PFSK-1 (cell line): ENCODE data around the gene RPA1.

Experiments
- FOXP2 ChIP-seq: optimal IDR thresholded peaks from 2 replicates; pipeline ENCODE3; 2011; ENCODE audit warnings: borderline replicate concordance, control low read depth, inconsistent platforms; ENCODE audit not compliant: insufficient read depth; ENCODE audit errors: extremely low read length, extremely low read depth
- POLR2AphosphoS5 ChIP-seq: IDR thresholded peaks from 2 replicates; pipeline ENCODE4 v1.6.1; 2012; ENCODE audit warnings: low read depth, mild to moderate bottlenecking, control low read depth, low read length, moderate library complexity
- REST ChIP-seq, 2 experiments: IDR thresholded peaks; 2 replicates each; pipeline versions ENCODE4 v1.6.1 to v1.8.0; 2011 to 2012; ENCODE audit warnings: low read depth in 2 of 2, low read length in 2 of 2, control low read depth in 1 of 2, inconsistent platforms in 1 of 2, mild to moderate bottlenecking in 1 of 2, moderate library complexity in 1 of 2; ENCODE audit not compliant: insufficient read depth in 1 of 2
- SIN3A ChIP-seq: IDR thresholded peaks from 2 replicates; pipeline ENCODE4 v1.6.1; 2012; ENCODE audit warnings: mild to moderate bottlenecking, low read length, moderate library complexity, borderline replicate concordance; ENCODE audit not compliant: insufficient read depth
- TAF1 ChIP-seq: IDR thresholded peaks from 2 replicates; pipeline ENCODE4 v1.6.1; 2012; ENCODE audit warnings: low read length, control low read depth, borderline replicate concordance; ENCODE audit not compliant: insufficient read depth

RPA1 gene

GRCh38 chr17:1865252-1866037, 35.6 kb downstream of the RPA1 start:
- no peak for TF ChIP-seq FOXP2
- no peak for TF ChIP-seq POLR2AphosphoS5
- TF ChIP-seq REST (IDR thresholded peaks at IDR 0.05; ENCODE audit: insufficient read depth in 1 of 2, low read depth in 2 of 2, low read length in 2 of 2): no peak
- no peak for TF ChIP-seq TAF1
- TF ChIP-seq SIN3A: no peak

- TF ChIP-seq TAF1 (no peak), FOXP2 (no peak), POLR2AphosphoS5 (no peak), REST (IDR thresholded peaks at IDR 0.05; ENCODE audit: insufficient read depth in 1 of 2, low read depth in 2 of 2, low read length in 2 of 2) (no peak), SIN3A (no peak)
Measured at GRCh38 chr17:1867307-1867706, 37.5 kb downstream of the RPA1 start.

GRCh38 chr17:1868090-1868489, 38.3 kb downstream of the RPA1 start:
- no peak for TF ChIP-seq POLR2AphosphoS5
- no peak for TF ChIP-seq TAF1
- TF ChIP-seq REST (IDR thresholded peaks at IDR 0.05; ENCODE audit: insufficient read depth in 1 of 2, low read depth in 2 of 2, low read length in 2 of 2): no peak
- no peak for TF ChIP-seq FOXP2
- no peak for TF ChIP-seq SIN3A

- TF ChIP-seq TAF1: no peak
- no peak for TF ChIP-seq POLR2AphosphoS5
- no peak for TF ChIP-seq FOXP2
- no peak for TF ChIP-seq REST (IDR thresholded peaks at IDR 0.05; ENCODE audit: insufficient read depth in 1 of 2, low read depth in 2 of 2, low read length in 2 of 2)
- no peak for TF ChIP-seq SIN3A
Measured at GRCh38 chr17:1870592-1870991, 40.8 kb downstream of the RPA1 start.

- TF ChIP-seq POLR2AphosphoS5 (no peak), SIN3A (no peak), FOXP2 (no peak), TAF1 (no peak), REST (IDR thresholded peaks at IDR 0.05; ENCODE audit: insufficient read depth in 1 of 2, low read depth in 2 of 2, low read length in 2 of 2) (no peak)
Measured at GRCh38 chr17:1871756-1872155, 42.0 kb downstream of the RPA1 start.
